Measurements from ENCODE around the gene TECR.
"Not testable (repeated sequence)": the region's sequence is repeated elsewhere in the genome, so short reads cannot be mapped to it uniquely, and the experiment has no call there.

TECR gene

DNA sequence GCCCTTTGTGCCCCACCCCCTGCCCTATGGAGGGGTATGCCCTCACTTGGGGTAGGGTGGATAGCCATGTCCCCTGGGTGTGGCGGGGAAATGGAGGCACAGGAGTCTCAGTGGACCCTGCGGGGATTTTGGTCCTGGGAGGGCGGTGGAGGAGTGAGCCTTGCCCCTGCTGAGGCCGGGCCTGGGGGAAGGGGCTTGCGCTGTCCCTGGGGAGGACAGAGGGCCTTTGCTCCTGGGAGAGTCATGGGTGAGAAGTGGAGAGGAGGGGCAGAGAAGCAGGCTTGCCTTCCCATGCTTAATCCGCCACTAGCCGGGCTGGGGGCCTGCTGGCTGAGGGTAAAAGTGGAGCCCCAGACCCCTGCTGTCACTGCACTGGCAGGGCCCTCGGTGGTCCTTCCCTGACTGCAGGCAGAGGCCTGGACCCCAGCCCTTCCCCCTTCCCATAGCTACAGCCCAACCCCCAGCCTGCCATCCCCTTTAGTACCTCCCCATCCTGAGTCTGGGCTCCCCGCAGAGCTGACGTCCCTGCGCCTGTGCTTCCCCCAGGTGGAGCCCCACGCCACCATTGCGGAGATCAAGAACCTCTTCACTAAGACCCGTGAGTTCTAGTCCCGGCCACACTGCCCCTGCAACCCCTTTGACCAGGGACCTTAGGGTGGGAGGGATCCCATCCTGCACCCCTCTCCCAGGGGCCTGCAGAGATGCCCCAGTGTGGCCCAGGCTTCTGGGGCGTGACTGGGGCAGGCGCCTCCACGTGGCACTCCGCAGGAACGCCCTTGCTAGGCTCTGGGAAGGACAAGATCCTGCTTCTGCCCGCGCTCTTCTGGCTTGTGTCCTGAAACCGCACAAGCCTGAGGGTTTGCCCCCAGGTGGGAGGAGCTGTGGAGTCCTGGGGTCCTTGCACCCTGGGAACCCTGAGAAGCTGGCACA is 33.5 kb downstream of the TECR start:
- DNase-seq: no peak

- no peak for DNase-seq
These were observed 34.2 kb downstream of the TECR start for GRCh38 chr19:14563590-14563926.

DNA sequence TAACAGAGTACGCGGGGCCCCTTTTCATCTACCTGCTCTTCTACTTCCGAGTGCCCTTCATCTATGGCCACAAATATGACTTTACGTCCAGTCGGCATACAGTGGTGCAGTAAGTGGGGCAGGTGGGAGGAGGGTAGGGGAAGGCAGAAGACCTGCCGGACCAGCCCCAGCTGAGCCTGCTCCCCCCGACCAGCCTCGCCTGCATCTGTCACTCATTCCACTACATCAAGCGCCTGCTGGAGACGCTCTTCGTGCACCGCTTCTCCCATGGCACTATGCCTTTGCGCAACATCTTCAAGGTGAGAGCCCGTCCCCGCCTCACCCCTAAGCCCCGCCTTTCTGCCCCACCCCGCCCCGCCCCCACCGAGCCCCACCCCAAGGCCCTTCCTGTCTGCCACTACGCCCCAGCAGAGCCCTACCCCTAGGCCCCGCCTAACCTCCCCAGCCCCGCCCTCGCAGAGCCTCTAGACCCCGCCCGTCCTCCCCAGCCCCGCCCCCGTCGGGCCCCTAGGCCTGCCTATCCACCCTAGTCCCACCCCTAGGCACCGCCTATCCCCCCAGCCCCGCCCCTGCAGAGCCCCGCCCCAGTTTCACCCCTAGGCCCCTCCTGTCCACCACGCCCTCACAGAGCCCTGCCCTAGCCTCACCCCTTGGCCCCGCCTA is 34.7 kb downstream of the TECR start:
- peak; percentile 88 for DNase-seq

GRCh38 chr19:14564652-14565297 is 35.4 kb downstream of the TECR start:
- not testable (repeated sequence) for DNase-seq

DNA sequence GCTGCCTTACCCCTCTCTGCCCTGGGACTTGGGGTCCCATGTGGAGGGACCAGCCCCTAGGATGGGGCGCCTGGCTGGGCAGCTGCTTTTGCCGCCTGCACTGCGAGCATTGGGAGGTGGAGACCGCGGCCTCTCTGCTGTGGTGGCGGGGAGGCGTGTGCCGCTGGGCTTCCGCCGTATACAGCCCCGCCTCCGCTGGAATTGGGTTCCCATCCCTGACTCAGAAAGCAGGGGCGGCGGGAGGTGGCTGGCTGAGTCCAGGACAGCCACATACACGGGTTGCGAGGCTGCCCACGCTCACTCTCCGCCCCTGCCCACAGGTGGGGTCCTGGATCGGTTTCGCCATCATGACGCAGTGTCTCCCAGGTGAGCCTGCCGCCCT is 35.9 kb downstream of the TECR start:
- DNase-seq: no peak

DNA sequence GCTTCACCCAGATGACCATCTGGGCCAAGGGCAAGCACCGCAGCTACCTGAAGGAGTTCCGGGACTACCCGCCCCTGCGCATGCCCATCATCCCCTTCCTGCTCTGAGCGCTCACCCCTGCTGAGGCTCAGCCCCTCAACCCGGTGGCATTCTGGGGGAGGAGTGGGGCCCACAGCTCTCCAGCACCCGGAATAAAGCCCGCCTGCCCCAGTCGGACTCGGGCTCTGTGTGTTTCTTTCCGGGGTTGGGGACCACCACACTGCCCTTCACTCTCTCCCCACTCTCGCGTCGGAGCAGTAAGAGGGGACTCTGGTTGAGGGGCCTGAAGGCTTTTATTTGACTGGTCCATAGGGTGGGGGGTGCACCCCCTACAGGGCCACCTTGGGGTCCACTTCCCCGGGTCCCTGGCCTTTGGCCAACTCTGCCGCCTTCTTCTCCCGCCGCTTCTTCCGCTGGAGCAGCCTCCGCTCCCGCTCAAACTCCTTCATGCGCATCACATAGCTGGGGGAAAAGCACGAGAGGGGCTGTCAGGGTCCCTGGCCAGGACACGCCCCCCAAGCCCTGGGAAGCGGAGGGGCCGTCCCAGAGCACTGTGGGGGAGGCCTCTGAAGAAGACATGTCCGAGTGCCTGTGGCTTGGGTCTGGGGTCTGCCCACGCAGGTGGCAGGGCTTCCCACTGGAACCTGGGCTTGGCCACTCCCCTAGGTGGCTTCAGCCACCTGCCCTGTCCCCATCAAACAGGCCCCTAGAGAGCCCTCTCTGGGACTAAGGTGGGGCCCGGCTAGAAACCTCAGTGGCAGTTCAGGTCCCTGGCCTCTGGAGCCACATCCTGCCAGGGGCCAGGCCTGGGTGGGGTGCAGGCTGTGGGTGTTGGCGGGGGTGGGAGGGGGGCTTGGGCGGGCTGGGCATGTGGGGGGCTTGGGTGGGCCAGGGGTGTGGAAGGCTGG is 36.6 kb downstream of the TECR start:
- no peak for DNase-seq

DNA sequence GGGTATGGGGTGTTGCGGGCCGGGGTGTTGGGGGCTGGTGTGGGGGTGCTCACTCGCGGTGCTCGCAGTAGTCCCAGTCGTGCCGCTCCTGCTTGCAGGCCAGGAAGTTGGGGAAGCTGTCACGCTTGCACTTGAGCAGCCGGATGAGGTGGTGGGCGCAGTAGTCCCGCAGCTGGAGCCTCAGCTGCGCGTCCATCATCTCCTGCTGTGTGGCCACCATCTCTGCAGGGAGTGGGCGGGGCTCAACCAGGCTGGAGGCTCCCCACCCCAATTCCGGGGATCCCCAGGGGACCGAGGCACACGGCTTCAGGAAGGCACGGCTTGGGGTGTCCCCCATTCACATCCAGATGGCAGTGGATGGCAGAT is 37.3 kb downstream of the TECR start:
- no peak for DNase-seq

- DNase-seq: no peak
These were observed 37.7 kb downstream of the TECR start for GRCh38 chr19:14567079-14567478.

GRCh38 chr19:14570864-14571527 is 41.6 kb downstream of the TECR start:
- DNase-seq: no peak

DNA sequence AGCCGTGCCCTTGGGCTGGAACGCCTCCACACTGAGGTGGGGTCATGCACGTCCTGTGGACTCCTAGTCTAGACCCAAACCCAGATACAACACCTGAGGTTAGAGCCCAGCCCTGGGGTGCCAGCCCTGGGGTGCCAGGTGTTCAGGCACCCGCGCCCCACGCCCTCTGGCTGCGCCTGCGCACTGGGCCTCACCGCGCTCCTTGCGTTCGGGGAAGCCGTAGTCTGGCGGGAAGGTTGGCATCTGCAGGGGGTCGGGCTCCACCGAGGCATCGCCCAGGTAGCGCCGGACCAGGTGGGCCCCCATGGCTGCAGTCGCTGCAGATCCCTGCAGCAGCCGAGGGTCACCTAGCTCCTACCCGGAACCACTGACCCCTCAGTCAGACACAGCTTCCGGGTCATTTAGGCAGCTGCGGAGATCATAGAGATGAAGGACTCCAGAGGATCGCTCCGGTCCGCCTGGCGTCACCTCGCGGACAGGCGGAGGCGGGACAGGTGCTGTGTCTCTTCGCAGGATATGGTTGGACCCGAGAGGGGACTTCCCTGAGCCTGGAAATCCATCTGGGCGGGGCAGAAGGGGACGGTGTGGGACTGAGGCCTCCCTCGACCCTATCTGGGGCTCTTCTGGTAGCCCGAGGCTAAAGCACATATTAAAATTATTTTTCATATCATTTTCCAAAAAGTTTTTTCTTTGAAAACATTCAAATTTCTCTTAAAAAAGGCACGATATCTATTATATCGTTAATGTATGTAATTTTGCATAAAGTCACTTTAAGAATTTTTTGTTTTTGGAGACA is 42.5 kb downstream of the TECR start, which contains the start of gene NDUFB7:
NDUFB7 (minus strand) TSS at position 372 of the 796 bp plus-strand sequence; CDS start at position 306, 66 bp downstream.
- peak; percentile 90 for DNase-seq

GRCh38 chr19:14575428-14575980 is 46.1 kb downstream of the TECR start:
- no peak for DNase-seq

GRCh38 chr19:14576363-14576762 is 47.0 kb downstream of the TECR start:
- no peak for DNase-seq

DNA sequence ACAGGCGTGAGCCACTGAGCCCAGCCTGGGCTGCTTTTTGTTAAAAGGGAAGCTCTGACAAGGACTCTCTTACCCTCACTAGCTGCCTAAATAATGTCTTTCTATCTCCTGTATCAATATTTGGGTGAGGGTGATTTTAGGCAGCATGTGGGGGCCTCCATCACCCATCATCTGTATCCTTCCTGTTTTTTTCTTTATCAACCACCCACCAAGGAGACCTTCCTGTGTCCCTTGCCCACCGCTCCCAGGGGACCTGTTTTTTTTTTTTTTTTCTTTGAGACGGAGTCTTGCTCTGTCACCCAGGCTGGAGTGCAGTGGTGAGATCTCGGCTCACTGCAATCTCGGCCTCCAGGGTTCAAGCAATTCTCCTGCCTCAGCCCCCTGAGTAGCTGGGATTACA is 47.9 kb downstream of the TECR start:
- DNase-seq: no peak

DNA sequence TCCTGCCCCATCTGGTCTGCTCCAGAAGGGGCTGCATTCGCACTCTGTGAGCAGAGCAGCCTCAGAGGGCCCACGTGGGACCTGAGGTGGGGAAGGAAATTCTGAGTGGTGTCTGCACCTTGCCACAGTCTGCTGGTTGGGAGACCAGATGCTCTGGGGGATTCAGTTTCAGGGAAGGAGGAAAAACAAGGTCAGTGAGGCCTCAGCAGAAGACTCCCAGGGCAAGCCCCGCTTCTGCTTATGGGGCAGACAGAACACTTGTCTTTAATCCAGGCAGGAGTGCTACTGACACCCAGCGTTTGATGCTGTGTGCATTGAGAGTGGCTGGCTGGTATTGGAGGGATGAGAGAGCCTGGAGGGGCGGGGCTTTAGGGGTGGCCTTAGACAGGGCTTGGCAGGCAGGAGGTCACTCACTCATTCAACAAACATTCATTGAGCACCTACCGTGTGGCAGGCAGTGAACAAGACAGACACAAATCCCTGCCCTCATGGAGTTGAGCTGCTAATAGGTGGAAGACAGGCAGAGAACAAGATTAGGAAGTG is 48.6 kb downstream of the TECR start:
- DNase-seq: no peak

DNA sequence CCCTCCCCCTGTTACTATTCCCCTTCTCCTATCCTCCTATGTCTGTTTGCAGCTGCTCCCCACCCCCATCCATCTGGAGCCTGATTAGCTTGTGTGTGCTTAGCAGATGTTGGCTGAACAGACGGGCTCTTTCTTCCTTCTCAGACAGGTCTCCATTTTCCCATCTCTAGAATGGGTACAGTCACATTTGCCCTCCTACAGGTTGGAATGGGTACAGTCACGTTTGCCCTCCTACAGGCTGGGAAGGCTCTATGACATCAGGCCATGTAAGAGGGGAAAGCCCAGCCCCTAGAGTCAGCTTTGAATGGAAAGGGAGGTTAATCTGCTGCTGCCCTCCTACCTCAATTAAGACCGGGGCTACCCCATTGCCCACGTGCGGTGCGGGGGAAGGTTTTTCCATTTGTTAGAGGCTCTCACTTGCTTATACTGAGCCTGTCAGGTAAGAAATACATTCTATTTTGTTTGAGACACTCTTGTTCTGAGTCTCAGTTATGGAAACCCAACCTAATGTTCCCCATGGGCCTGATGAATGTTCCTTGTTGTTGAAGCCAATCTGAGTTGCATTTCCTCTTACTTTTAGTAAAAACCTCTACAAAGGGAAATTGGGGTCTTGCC is 51.3 kb downstream of the TECR start:
- no peak for DNase-seq

DNA sequence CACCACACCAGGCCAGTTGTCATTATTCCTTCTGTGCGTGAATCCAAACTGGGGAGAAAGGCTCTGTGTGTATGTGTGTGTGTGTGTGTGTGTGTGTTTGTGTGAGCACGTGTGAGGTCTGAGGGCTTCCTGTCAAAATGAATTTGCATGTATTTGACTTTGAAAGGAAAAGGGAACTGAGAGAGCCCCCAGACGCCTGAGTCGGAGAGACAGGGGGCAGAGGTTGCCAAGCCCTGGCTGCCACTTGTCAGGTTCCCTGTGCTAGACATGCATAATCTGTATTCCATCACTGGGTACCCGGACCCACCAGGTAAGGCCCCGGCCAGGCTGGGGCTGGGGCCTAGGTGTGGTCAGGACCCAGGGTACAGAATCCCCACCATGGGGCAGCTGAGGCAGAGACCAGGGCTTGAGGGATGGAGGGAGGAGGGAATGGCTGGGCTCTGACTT is 53.5 kb downstream of the TECR start, which contains the start of gene CLEC17A:
CLEC17A (plus strand) TSS at position 191 of the 447 bp plus-strand sequence; CDS start at position 268, 77 bp downstream.
- no peak for DNase-seq

DNA sequence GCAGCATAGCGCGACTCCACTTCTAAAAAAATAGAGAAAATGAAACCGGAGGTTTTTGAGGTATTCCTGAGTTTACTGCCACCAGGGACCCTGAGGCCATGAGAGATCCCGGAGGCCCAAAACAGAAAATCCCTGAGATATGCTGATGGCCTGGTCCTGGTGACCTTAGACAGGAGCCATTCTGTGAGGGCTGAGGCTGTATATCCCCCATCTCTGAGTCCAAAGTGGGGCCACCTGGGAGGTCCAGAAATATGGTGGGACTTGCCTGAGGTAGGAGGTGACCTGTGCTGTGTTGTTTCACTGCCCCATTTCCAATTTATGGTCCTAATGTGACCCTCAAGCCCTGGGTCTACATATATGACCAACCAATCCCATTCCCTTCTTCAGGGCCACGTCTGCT is 55.0 kb downstream of the TECR start:
- not testable (repeated sequence) for DNase-seq

GRCh38 chr19:14585187-14585586 is 55.8 kb downstream of the TECR start:
- DNase-seq: not testable (repeated sequence)

DNA sequence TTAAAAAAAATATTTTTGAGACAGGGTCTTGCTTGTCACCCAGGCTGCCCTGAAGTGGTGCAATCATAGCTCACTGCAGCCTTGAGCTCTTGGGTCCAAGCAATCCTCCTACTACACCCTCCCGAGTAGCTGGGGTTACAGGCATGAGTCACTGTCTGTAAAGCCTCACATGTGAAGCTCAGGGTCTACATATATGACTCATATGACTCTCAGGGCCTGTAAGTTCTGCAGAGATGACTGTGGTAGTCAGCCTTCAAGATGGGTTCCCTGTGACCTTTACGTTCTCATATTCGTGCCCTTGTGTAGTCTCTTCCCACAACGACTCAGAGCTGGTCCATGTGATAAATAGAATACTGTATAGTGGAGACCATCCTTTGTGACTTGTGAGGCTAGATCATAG is 60.0 kb downstream of the TECR start:
- not testable (repeated sequence) for DNase-seq

DNA sequence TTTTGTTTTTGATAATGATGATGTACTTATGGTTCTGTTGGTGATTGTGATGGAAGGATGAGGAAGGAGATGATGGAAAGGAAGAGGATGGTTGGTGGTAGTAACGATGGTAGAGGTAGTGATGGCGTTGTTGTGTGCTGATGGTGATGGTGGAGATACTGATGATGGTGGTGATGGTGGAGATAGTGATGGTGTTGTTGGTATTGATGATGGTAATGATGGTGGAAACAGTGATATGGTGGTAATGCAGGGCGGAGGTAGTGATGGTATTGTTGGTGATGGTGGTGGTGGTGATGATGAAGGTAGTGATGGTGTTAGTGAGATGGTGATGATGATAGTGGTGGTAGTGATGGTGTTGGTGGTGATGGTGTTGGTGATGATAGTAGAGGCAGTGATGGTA is 66.2 kb downstream of the TECR start:
- DNase-seq: no peak
